Upper lobe of right lung (tissue), 1 donor: Measurements from ENCODE around the gene TGM5. TPM values are rescaled to one million over a fixed set of nuclear protein-coding genes. Genes with fewer than 3 reads are reported as not detected.
A peak's percentile ranks its signal among the peaks of the same experiment; 100 is the strongest.
"Not testable (repeated sequence)": the region's sequence is repeated elsewhere in the genome, so short reads cannot be mapped to it uniquely, and the experiment has no call there.

Experiments used
- ATAC-seq: fragments of 200-7000 bp; cut with Tn5 transposase; one replicate; pipeline ENCODE4 v1.9.1; 2020; ENCODE audit warnings: mild to moderate bottlenecking, moderate library complexity
- DNase-seq: peaks from one replicate; pipeline ENCODE4 v3.0.0-alpha.2; 2020
- H3K27ac ChIP-seq: fragments of 200-600 bp; one replicate; pipeline ENCODE4 v1.8.0; 2022
- H3K27me3 ChIP-seq: fragments of 200-600 bp; one replicate; pipeline ENCODE4 v1.8.0; 2022; ENCODE audit warnings: mild to moderate bottlenecking
- H3K36me3 ChIP-seq: fragments of 200-600 bp; one replicate; pipeline ENCODE4 v1.8.0; 2022
- H3K4me1 ChIP-seq: fragments of 200-600 bp; one replicate; pipeline ENCODE4 v1.8.0; 2022
- H3K4me3 ChIP-seq: fragments of 200-600 bp; one replicate; pipeline ENCODE4 v1.8.0; 2022; ENCODE audit warnings: mild to moderate bottlenecking
- H3K9me3 ChIP-seq: fragments of 200-600 bp; one replicate; pipeline ENCODE4 v1.8.0; 2022
- CTCF ChIP-seq: fragments of 200-600 bp; IDR thresholded peaks from one replicate; pipeline ENCODE4 v1.8.0; 2022; ENCODE audit warnings: antibody characterized with exemption
- intact Hi-C: fragments of 100-400 bp; cut with DNase I; formaldehyde crosslinking; loops from one replicate; pipeline ENCODE4 v1.11.0; 2022
- total RNA-seq: library from RNA; stranded (reverse); fragmentation: NEBNext Ultra II Directional; extraction: Animal tissue kit (Norgen Biotek cat#: 25700); gene quantifications from one replicate; pipeline ENCODE4 v1.2.1, GENCODE V29; 2021
- donor health status: DM: no; HTN: yes; CAD: no; lungs with severe emphysema.

TGM5 gene
- total RNA-seq, 1 donor from 2014 or later, result not detected

GRCh38 chr15:43230640-43231115 is 36.0 kb downstream of the TGM5 start:
- Histone ChIP-seq H3K36me3 (no peaks in the 10 kb centered on the region), H3K4me3 (no peak overlapping the region), H3K27me3 (no peaks in the 10 kb centered on the region), H3K9me3 (no peaks in the 10 kb centered on the region), H3K4me1 (no peaks in the 10 kb centered on the region), H3K27ac (peak overlapping the region; percentile 24)
- DNase-seq, result no peak
- intact Hi-C loops, result no loop called here
- no peak for TF ChIP-seq CTCF
- peak; percentile 52 for ATAC-seq

- no peaks in the 10 kb centered on the region for H3K4me1 ChIP-seq
- DNase-seq (no peak), ATAC-seq (no peak)
- TF ChIP-seq CTCF, result no peak
- no peaks in the 10 kb centered on the region for H3K27me3 ChIP-seq
- H3K27ac ChIP-seq, result no peak overlapping the region
- no peaks in the 10 kb centered on the region for H3K36me3 ChIP-seq
- no peaks in the 10 kb centered on the region for H3K9me3 ChIP-seq
- no peak overlapping the region for H3K4me3 ChIP-seq
- intact Hi-C loops, result no loop called here
Measured at GRCh38 chr15:43229977-43230376, 36.8 kb downstream of the TGM5 start.

- intact Hi-C loops, result no loop called here
- H3K9me3 ChIP-seq, result no peaks in the 10 kb centered on the region
- TF ChIP-seq CTCF, result no peak
- H3K27ac ChIP-seq, result no peak overlapping the region
- DNase-seq (no peak), ATAC-seq (no peak)
- no peaks in the 10 kb centered on the region for H3K27me3 ChIP-seq
- no peaks in the 10 kb centered on the region for H3K36me3 ChIP-seq
- no peaks in the 10 kb centered on the region for H3K4me1 ChIP-seq
- H3K4me3 ChIP-seq, result no peak overlapping the region
Measured at GRCh38 chr15:43226436-43227305, 40.1 kb downstream of the TGM5 start.

- H3K36me3 ChIP-seq, H3K27ac ChIP-seq, DNase-seq, H3K9me3 ChIP-seq, H3K4me3 ChIP-seq, H3K4me1 ChIP-seq, ATAC-seq, H3K27me3 ChIP-seq: not testable (repeated sequence)
- intact Hi-C loops, result loop anchor here (2.0 kb wide), 1 partner anchor 59 kb away; no protein-coding TSS in a partner anchor
Measured at GRCh38 chr15:43225950-43226255, 40.8 kb downstream of the TGM5 start.

- Histone ChIP-seq H3K36me3 (no peaks in the 10 kb centered on the region), H3K4me3 (no peak overlapping the region), H3K4me1 (no peaks in the 10 kb centered on the region), H3K9me3 (no peaks in the 10 kb centered on the region), H3K27ac (no peak overlapping the region), H3K27me3 (no peaks in the 10 kb centered on the region)
- TF ChIP-seq CTCF, result peak; percentile 74
- intact Hi-C loops, result loop anchor here (2.0 kb wide), 1 partner anchor 59 kb away; no protein-coding TSS in a partner anchor
- peak; percentile 89 for ATAC-seq
- no peak for DNase-seq
Measured at GRCh38 chr15:43225201-43225949, 41.4 kb downstream of the TGM5 start.

- ATAC-seq (no peak), DNase-seq (no peak)
- Histone ChIP-seq H3K27ac (no peak overlapping the region), H3K4me1 (no peaks in the 10 kb centered on the region), H3K36me3 (no peaks in the 10 kb centered on the region), H3K27me3 (no peaks in the 10 kb centered on the region), H3K9me3 (no peaks in the 10 kb centered on the region), H3K4me3 (no peak overlapping the region)
- no peak for TF ChIP-seq CTCF
- intact Hi-C loops, result no loop called here
Measured at GRCh38 chr15:43221422-43221821, 45.3 kb downstream of the TGM5 start.
